DMS114 treated with DMSO at 0.1 percent for 48 hours (cell line): Measurements from ENCODE around the gene FICD.

Source experiments
- DNase-seq: peaks from one replicate; lab custom pipeline; 2025; ENCODE audit not compliant: unreplicated experiment; lab: John Stamatoyannopoulos, UW

FICD gene

GRCh38 chr12:108565146-108565545 is 50.1 kb downstream of the FICD start:
- no peak for DNase-seq

GRCh38 chr12:108565976-108566375 is 50.9 kb downstream of the FICD start:
- no peak for DNase-seq

GRCh38 chr12:108566452-108566851 is 51.4 kb downstream of the FICD start:
- DNase-seq = no peak

- no peak for DNase-seq
Observed at GRCh38 chr12:108567406-108568337, 52.6 kb downstream of the FICD start.

DNA sequence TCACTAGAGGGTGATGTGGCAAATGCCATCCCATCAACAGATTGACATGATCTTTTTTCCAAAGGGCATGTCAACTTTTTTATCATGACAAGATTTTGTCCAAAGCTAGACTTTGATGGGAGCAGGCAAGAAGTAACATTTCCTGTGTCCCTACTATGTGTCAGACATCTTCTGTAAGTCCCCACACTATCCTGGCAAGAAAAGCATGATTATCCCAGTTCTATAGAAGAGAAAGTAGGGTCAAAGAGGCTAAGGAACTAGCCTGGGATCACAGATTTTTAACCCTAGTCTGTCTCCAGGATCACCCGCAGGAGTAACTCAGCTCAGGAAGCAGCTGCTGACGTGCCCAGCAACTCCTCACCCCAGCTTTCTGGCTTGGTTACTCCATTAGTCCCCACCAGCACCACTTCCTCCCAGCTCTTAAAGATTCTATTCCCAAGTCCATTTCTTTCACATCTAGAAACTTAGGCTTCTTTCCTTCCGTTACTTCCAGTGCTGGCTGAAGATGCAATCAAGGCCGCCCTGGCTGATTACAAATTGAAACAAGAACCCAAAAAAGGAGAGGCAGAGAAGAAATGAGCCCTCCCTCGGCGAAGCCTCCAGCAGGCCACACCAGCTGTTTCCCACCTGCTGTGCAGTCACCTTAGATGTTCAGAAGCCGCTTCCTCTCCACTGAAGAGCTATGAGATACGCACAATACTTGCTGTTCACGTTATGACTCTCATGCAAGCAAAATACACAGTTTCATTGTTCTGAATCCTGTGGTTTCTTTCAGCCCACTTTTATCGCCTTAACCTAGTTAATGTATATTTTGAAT is 53.5 kb downstream of the FICD start:
- DNase-seq = no peak
